A673 (cell line): ENCODE measurements around the gene C9orf40. TPM values are rescaled to one million over a fixed set of nuclear protein-coding genes. Genes with fewer than 3 reads are reported as not detected.

ENCODE experiments used
- BruUV-seq: library from RNA; stranded (reverse); fragments of 400-500 nt; replicated peaks from 2 replicates; lab custom pipeline; 2021; lab: Mats Ljungman, UMichigan
- CTCF ChIA-PET: fragments of 300-600 bp; sonication (Branson Sonifier 250); formaldehyde crosslinking; loops from one replicate; lab custom pipeline; 2022; ENCODE audit warnings: antibody characterized with exemption; lab: Charles Lee
- POLR2A ChIA-PET: fragments of 300-600 bp; sonication (Branson Sonifier 250); formaldehyde crosslinking; loops from one replicate; lab custom pipeline; 2022; ENCODE audit warnings: antibody characterized with exemption; ENCODE audit not compliant: low non-redundant PET; lab: Charles Lee
- DNase-seq: peaks from one replicate; pipeline ENCODE4 v3.0.0-alpha.2; 2015; ENCODE audit warnings: low spot score
- H3K27ac ChIP-seq: fragments of 200-600 bp; sonication (generic); 2 replicates; pipeline ENCODE4 v1.5.1; 2016; ENCODE audit warnings: mixed run types, low read depth, mild to moderate bottlenecking, mixed read lengths, antibody characterized with exemption, low read length; ENCODE audit not compliant: poor library complexity, severe bottlenecking
- H3K27me3 ChIP-seq: fragments of 200-600 bp; sonication (generic); replicated peaks from 2 replicates; pipeline ENCODE4 v1.6.1; 2017; ENCODE audit warnings: mixed run types, low read depth, mild to moderate bottlenecking, mixed read lengths, antibody characterized with exemption, low read length; ENCODE audit not compliant: insufficient read depth, poor library complexity
- H3K36me3 ChIP-seq: fragments of 200-600 bp; sonication (generic); 2 replicates; pipeline ENCODE4 v1.6.1; 2016; ENCODE audit warnings: mixed run types, mild to moderate bottlenecking, mixed read lengths, antibody characterized with exemption, low read length; ENCODE audit not compliant: insufficient read depth, poor library complexity, severe bottlenecking
- H3K4me1 ChIP-seq: fragments of 200-600 bp; sonication (generic); 2 replicates; pipeline ENCODE4 v1.6.1; 2017; ENCODE audit warnings: mixed run types, mild to moderate bottlenecking, mixed read lengths, antibody characterized with exemption, low read length; ENCODE audit not compliant: insufficient read depth, poor library complexity, severe bottlenecking
- H3K4me3 ChIP-seq: fragments of 200-600 bp; sonication (generic); 2 replicates; pipeline ENCODE4 v1.5.1; 2016; ENCODE audit warnings: low read depth, mixed run types, mild to moderate bottlenecking, mixed read lengths, low read length; ENCODE audit not compliant: poor library complexity, severe bottlenecking
- H3K9me3 ChIP-seq: fragments of 200-600 bp; sonication (generic); 2 replicates; pipeline ENCODE4 v1.6.1; 2016; ENCODE audit warnings: mixed run types, low read depth, mild to moderate bottlenecking, mixed read lengths, antibody characterized with exemption, low read length; ENCODE audit not compliant: poor library complexity, severe bottlenecking
- EZH2 ChIP-seq: fragments of 200-600 bp; sonication (generic); IDR thresholded peaks from 2 replicates; pipeline ENCODE4 v1.6.1; 2017; ENCODE audit warnings: borderline replicate concordance, low read depth, mild to moderate bottlenecking, mixed read lengths, antibody characterized with exemption, low read length; ENCODE audit not compliant: poor library complexity, severe bottlenecking
- intact Hi-C: fragments of 100-400 bp; cut with micrococcal nuclease; formaldehyde crosslinking; loops from one replicate; pipeline ENCODE4 v1.10.0; 2022; ENCODE audit not compliant: unreplicated experiment
- total RNA-seq: library from RNA; stranded (reverse); gene quantifications from 2 replicates; pipeline ENCODE4 v1.2.3, GENCODE V29; 2021
- TF ChIP-seq, protein P1 (sequence below): fragments of 300-800, 200-600 bp; sonication (generic); conservative IDR thresholded peaks from 2 replicates; pipeline ENCODE4 v1.5.1; 2017; ENCODE audit warnings: low read depth, mild to moderate bottlenecking, antibody characterized with exemption, low read length, moderate library complexity, mixed read lengths

The C9orf40 gene
- total RNA-seq, 1 experiment from 2014 or later, result 16.8 TPM

DNA sequence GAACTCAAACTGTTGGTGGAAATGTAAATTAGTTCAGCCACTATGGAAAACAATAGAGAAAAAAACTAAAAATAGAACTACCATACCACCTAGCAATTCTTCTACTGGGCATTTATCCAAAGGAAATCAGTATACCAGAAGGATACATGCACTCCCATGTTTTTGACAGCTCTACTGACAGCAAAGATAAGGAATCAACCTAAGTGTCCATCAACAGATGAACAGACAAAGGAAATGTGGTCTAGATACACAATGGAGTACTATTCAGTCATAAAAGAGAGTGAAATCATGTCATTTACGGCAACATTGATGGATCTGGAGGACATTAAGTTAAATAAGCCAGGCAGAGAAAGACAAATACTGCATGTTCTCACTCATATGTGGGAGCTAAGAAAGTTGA lies 21.8 kb upstream of the C9orf40 start:
- H3K9me3 ChIP-seq, result peaks cover 8% of the 10 kb centered on the region
- H3K27ac ChIP-seq, result no peak overlapping the region
- H3K4me3 ChIP-seq, result no peak overlapping the region
- BruUV-seq, result no TSS peak
- H3K27me3 ChIP-seq, result no peaks in the 10 kb centered on the region
- no peaks in the 10 kb centered on the region for H3K4me1 ChIP-seq
- ChIA-PET POLR2A (no interaction called here), CTCF (no interaction called here)
- intact Hi-C loops, result no loop called here
- no peak for TF ChIP-seq EZH2
- TF ChIP-seq, protein P1, sequence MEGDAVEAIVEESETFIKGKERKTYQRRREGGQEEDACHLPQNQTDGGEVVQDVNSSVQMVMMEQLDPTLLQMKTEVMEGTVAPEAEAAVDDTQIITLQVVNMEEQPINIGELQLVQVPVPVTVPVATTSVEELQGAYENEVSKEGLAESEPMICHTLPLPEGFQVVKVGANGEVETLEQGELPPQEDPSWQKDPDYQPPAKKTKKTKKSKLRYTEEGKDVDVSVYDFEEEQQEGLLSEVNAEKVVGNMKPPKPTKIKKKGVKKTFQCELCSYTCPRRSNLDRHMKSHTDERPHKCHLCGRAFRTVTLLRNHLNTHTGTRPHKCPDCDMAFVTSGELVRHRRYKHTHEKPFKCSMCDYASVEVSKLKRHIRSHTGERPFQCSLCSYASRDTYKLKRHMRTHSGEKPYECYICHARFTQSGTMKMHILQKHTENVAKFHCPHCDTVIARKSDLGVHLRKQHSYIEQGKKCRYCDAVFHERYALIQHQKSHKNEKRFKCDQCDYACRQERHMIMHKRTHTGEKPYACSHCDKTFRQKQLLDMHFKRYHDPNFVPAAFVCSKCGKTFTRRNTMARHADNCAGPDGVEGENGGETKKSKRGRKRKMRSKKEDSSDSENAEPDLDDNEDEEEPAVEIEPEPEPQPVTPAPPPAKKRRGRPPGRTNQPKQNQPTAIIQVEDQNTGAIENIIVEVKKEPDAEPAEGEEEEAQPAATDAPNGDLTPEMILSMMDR, result no peak
- DNase-seq, result no peak
- H3K36me3 ChIP-seq, result no peaks in the 10 kb centered on the region

DNA sequence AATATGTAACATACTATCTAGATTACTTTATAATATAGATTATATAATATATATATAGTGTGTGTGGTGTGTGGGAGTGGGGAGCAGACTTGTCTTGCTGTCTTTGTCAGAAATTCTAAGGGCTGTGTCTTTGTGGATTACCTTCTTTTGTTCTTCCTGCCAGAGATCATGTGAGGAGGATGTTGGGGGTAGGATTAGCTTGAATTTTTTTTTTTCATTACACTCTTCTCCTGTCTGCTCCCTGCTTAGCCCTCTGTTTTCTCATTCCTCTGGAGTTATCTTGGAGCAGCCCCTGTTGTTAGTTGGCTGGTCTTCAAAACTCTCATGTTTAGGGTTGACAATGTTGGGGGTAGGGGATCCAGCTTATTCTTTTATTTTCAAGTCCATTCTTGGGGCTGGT lies 21.0 kb upstream of the C9orf40 start:
- no TSS peak for BruUV-seq
- DNase-seq, result no peak
- CTCF ChIA-PET, result no interaction called here
- Histone ChIP-seq H3K4me3 (no peak overlapping the region), H3K27ac (no peak overlapping the region), H3K27me3 (no peaks in the 10 kb centered on the region), H3K9me3 (peaks cover 8% of the 10 kb centered on the region), H3K4me1 (no peaks in the 10 kb centered on the region), H3K36me3 (no peaks in the 10 kb centered on the region)
- TF ChIP-seq, protein P1, result no peak
- no peak for TF ChIP-seq EZH2
- POLR2A ChIA-PET, result no interaction called here
- intact Hi-C loops, result no loop called here

DNA sequence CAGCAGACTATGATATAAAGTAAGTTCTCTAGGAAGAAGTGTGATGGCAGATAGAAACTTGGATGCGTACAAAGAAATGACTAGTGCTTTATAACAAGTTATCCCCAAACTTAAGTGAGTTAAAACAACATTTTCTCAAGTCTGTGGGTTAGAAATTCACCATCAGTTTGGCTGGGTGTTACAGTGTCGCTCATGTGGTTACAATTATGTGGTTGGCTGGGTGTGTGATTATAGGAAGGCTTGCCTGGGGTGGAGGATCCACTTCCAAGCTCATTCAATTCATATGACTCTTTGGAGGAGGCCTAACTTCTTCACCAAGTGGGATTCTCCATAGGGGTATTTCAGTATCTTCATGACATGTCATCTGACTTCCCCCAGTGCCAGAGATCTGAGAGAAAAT lies 10.3 kb upstream of the C9orf40 start:
- Histone ChIP-seq H3K4me1 (no peaks in the 10 kb centered on the region), H3K27me3 (no peaks in the 10 kb centered on the region), H3K9me3 (peaks cover 4% of the 10 kb centered on the region), H3K36me3 (no peaks in the 10 kb centered on the region), H3K27ac (no peak overlapping the region), H3K4me3 (no peak overlapping the region)
- intact Hi-C loops, result no loop called here
- TF ChIP-seq, protein P1, result no peak
- no peak for TF ChIP-seq EZH2
- no peak for DNase-seq
- CTCF ChIA-PET, result interaction anchor here (0.6 kb wide), 1 partner anchor 61 kb away, joined by 3 read pairs; no protein-coding TSS in a partner anchor
- POLR2A ChIA-PET, result no interaction called here
- BruUV-seq, result no TSS peak
